CD4-positive, alpha-beta memory T cell (primary cell): ENCODE data around the gene MYO18B. TPM values are rescaled to one million over a fixed set of nuclear protein-coding genes. Genes with fewer than 3 reads are reported as not detected.

ENCODE experiments used
- CTCF ChIA-PET: fragments of 350-600 bp; sonication (Branson Sonifier 250); formaldehyde crosslinking; loops from one replicate; lab custom pipeline; 2021; ENCODE audit warnings: inconsistent platforms; ENCODE audit not compliant: partially characterized antibody; lab: Charles Lee
- POLR2A ChIA-PET: fragments of 350-600 bp; sonication (Branson Sonifier 250); formaldehyde crosslinking; loops from one replicate; lab custom pipeline; 2021; ENCODE audit not compliant: partially characterized antibody; lab: Charles Lee
- DNase-seq, 5 donors: peaks; one replicate each; pipeline versions ENCODE4 v3.0.0 to v3.0.0-alpha.2; 2020 to 2022; ENCODE audit warnings: mixed read lengths in 1 of 5
- H3K27ac ChIP-seq: one replicate; pipeline ENCODE4 v1.7.0; 2013; ENCODE audit warnings: low read depth, low read length
- H3K27me3 ChIP-seq: 2 replicates; pipeline ENCODE4 v1.7.0; 2013; ENCODE audit warnings: mild to moderate bottlenecking, low read length, moderate library complexity; ENCODE audit not compliant: insufficient read depth
- H3K36me3 ChIP-seq: 2 replicates; pipeline ENCODE4 v1.7.0; 2013; ENCODE audit warnings: mild to moderate bottlenecking, low read length, moderate library complexity; ENCODE audit not compliant: insufficient read depth
- H3K4me1 ChIP-seq: 2 replicates; pipeline ENCODE4 v1.7.0; 2013; ENCODE audit warnings: mild to moderate bottlenecking, low read length, moderate library complexity; ENCODE audit not compliant: insufficient read depth
- H3K4me3 ChIP-seq, 2 donors: one replicate each; pipeline ENCODE4 v1.7.0; 2013; ENCODE audit warnings: low read length in 2 of 2, mild to moderate bottlenecking in 1 of 2
- H3K9me3 ChIP-seq, 2 donors: one replicate each; pipeline ENCODE4 v1.7.0; 2013; ENCODE audit warnings: low read length in 2 of 2, control low read depth in 1 of 2; ENCODE audit not compliant: control insufficient read depth in 1 of 2
- H3K27ac Mint-ChIP-seq, 7 donors: one replicate each; pipeline ENCODE4 v1.8.0; 2020 to 2021; ENCODE audit warnings: mixed read lengths in 7 of 7, mild to moderate bottlenecking in 6 of 7, inconsistent platforms in 3 of 7, moderate library complexity in 3 of 7
- H3K27me3 Mint-ChIP-seq, 2 donors: one replicate each; pipeline ENCODE4 v1.8.0; 2020 to 2021; ENCODE audit warnings: mixed read lengths in 2 of 2
- H3K36me3 Mint-ChIP-seq, 2 donors: one replicate each; pipeline ENCODE4 v1.8.0; 2020 to 2021; ENCODE audit warnings: mixed read lengths in 2 of 2, inconsistent platforms in 1 of 2, mild to moderate bottlenecking in 1 of 2
- H3K4me1 Mint-ChIP-seq, 4 donors: one replicate each; pipeline ENCODE4 v1.8.0; 2020 to 2021; ENCODE audit warnings: mixed read lengths in 4 of 4, mild to moderate bottlenecking in 1 of 4
- H3K4me3 Mint-ChIP-seq, 8 donors: one replicate each; pipeline ENCODE4 v1.8.0; 2020 to 2021; ENCODE audit warnings: mixed read lengths in 8 of 8, mild to moderate bottlenecking in 7 of 8, moderate library complexity in 6 of 8, inconsistent platforms in 3 of 8
- H3K9me3 Mint-ChIP-seq, 8 donors: one replicate each; pipeline ENCODE4 v1.8.0; 2020 to 2021; ENCODE audit warnings: mixed read lengths in 8 of 8, mild to moderate bottlenecking in 5 of 8, inconsistent platforms in 3 of 8, moderate library complexity in 1 of 8
- intact Hi-C: fragments of 100-400 bp; cut with micrococcal nuclease; formaldehyde crosslinking; loops from one replicate; pipeline ENCODE4 v1.15.1; 2023
- polyA plus RNA-seq, 2 donors: library from polyadenylated mRNA; unstranded; fragments of 300-500 nt; fragmentation: Illumina TruSeq; gene quantifications; one replicate each; pipeline ENCODE4 v1.2.3, GENCODE V29; 2021
- total RNA-seq, 2 experiments: library from RNA; stranded (reverse); gene quantifications; one replicate each; pipeline ENCODE4 v1.2.3, GENCODE V29; 2021

MYO18B gene
- total and polyA plus RNA-seq, 4 experiments from 2014 or later: 0.02 to 0.26 (median 0.19) TPM; not detected in 1

DNA sequence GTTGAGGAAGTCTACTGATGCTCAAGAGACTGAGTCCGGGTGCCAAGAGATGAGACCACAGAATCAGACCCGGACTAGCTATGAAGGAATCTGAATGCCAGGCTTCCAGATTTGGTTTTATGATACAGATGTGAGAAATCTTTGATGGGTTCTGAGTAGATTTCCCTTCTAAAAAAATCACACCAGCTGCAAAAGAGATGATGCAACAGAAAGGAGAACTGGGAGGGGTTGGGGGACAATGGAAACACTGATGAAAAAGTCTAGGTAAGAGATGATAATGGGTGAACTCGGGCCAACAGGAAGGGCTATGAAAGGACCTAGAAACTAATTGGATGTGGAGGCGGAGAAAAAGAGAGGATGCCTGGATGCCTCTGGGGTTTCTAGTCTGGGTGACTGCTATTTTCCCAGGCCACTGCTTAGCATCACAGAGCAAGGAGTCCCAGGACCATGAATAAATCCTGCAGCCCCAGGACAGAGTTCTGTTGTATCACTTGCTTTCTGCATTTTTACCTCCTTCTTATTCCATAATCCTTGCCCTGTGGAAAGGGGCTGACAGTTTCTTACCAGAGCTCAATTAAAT is 311.8 kb downstream of the MYO18B start:
- Mint-ChIP-seq H3K4me3 (no peak overlapping the region), H3K4me1 (no peaks in the 10 kb centered on the region), H3K9me3 (peaks cover 0 to 3% (median 0%) of the 10 kb centered on the region in 8 donors), H3K27ac (no peak overlapping the region), H3K36me3 (no peaks in the 10 kb centered on the region), H3K27me3 (peaks cover 5 to 8% of the 10 kb centered on the region in 2 donors)
- Histone ChIP-seq H3K27ac (no peak overlapping the region), H3K36me3 (no peaks in the 10 kb centered on the region), H3K9me3 (no peaks in the 10 kb centered on the region), H3K4me3 (no peak overlapping the region), H3K27me3 (no peaks in the 10 kb centered on the region), H3K4me1 (no peaks in the 10 kb centered on the region)
- ChIA-PET CTCF (no interaction called here), POLR2A (no interaction called here)
- intact Hi-C loops: no loop called here
- DNase-seq: no peak

DNA sequence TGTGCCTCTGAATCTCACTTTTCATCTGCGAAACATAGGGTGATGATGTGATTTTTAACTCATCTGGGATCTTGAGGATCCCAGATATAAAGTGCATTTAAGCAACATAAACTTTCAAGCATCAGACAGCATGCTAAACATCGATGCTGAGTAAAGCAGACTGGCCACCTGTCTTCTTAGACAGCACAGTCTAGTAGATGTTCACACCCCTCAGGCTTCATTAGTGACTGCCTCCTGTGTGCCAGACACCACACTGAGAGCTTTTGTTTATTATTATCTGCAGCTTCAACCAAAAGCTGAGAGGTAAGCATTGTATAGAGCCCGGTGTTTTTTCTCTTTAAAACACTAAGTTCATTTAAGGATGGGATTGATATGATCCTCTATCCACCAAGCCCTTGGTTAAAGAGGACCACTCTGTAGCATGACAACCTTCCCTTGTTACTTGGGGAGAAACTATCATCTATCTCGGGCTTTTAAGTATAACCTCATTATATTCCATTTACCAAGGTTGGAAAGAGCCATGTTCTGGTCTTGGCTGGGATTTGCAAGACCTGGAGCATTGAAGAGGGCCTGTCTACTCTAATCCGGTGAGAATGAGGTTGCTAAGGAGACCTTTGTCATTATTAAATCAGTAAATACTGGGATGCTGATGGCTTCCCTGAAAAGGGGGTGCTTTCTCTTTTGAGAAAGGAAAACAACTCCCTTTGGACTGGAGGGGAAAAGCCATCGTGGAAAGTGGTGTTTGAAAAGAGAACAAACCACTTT is 313.0 kb downstream of the MYO18B start:
- Histone ChIP-seq H3K4me1 (no peaks in the 10 kb centered on the region), H3K4me3 (no peak overlapping the region), H3K9me3 (no peaks in the 10 kb centered on the region), H3K27ac (no peak overlapping the region), H3K27me3 (no peaks in the 10 kb centered on the region), H3K36me3 (no peaks in the 10 kb centered on the region)
- Mint-ChIP-seq H3K4me1 (no peaks in the 10 kb centered on the region), H3K27ac (no peak overlapping the region), H3K27me3 (peaks cover 6 to 11% of the 10 kb centered on the region in 2 donors), H3K36me3 (no peaks in the 10 kb centered on the region), H3K9me3 (peaks cover 0 to 3% (median 0%) of the 10 kb centered on the region in 8 donors), H3K4me3 (no peak overlapping the region)
- intact Hi-C loops: no loop called here
- ChIA-PET POLR2A (no interaction called here), CTCF (no interaction called here)
- DNase-seq: no peak

DNA sequence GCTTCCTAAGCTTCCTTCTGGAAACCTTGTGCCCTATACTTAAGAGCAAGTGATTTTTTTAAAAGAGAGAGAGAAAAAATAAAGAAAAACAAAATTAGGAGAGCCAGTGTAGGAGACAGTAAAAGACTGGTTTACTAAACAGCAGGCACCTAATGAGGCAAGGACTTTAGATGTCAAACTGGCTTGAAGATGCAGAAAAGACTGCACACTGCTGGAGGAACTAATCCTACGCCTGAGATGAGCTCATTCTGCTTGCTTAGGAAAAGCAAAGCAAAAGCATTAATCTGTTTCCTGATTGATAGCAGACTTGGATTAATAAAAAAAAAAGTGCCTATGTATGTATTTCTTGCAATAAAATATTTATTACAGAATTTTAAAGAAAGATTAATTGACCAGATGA is 313.7 kb downstream of the MYO18B start:
- no peaks in the 10 kb centered on the region for H3K27me3 ChIP-seq
- DNase-seq: no peak
- H3K9me3 ChIP-seq: no peaks in the 10 kb centered on the region
- Mint-ChIP-seq H3K27me3 (peaks cover 6 to 10% of the 10 kb centered on the region in 2 donors), H3K4me1 (no peaks in the 10 kb centered on the region), H3K4me3 (no peak overlapping the region), H3K9me3 (peaks cover 0 to 3% (median 0%) of the 10 kb centered on the region in 8 donors), H3K27ac (no peak overlapping the region), H3K36me3 (no peaks in the 10 kb centered on the region)
- POLR2A ChIA-PET: no interaction called here
- H3K27ac ChIP-seq: no peak overlapping the region
- intact Hi-C loops: no loop called here
- CTCF ChIA-PET: no interaction called here
- no peaks in the 10 kb centered on the region for H3K4me1 ChIP-seq
- no peaks in the 10 kb centered on the region for H3K36me3 ChIP-seq
- H3K4me3 ChIP-seq: no peak overlapping the region

GRCh38 chr22:26056455-26057200 is 314.6 kb downstream of the MYO18B start:
- intact Hi-C loops: no loop called here
- H3K36me3 Mint-ChIP-seq: no peaks in the 10 kb centered on the region
- H3K4me1 ChIP-seq: no peaks in the 10 kb centered on the region
- H3K4me3 ChIP-seq: no peak overlapping the region
- DNase-seq: no peak
- peaks cover 6 to 7% of the 10 kb centered on the region in 2 donors for H3K27me3 Mint-ChIP-seq
- H3K27ac ChIP-seq: no peak overlapping the region
- POLR2A ChIA-PET: no interaction called here
- H3K27ac Mint-ChIP-seq: no peak overlapping the region
- CTCF ChIA-PET: no interaction called here
- H3K36me3 ChIP-seq: no peaks in the 10 kb centered on the region
- H3K9me3 ChIP-seq: no peaks in the 10 kb centered on the region
- H3K27me3 ChIP-seq: no peaks in the 10 kb centered on the region
- no peaks in the 10 kb centered on the region for H3K4me1 Mint-ChIP-seq
- H3K4me3 Mint-ChIP-seq: no peak overlapping the region
- peaks cover 0 to 1% (median 0%) of the 10 kb centered on the region in 8 donors for H3K9me3 Mint-ChIP-seq

DNA sequence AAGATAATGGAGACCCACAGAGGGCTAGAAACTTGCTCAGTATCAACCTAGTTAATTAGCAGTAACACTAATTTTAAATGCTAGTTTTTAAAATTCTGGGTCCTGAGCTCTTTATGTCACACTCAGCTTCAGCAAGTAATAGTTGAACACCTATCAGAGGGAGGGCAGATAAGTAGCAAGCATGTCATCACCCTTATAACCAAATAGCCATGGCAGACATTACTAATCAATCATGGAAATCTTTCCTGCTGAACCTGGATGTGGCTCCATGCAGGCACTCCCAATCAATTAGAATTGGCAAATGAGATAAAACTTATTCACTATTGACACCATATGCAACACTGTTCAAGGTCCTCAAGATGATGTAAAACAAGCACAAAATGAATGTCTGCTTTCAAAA is 315.7 kb downstream of the MYO18B start:
- H3K4me3 ChIP-seq: no peak overlapping the region
- DNase-seq: no peak
- H3K27ac ChIP-seq: no peak overlapping the region
- H3K36me3 ChIP-seq: no peaks in the 10 kb centered on the region
- H3K9me3 Mint-ChIP-seq: peaks cover 0 to 1% (median 0%) of the 10 kb centered on the region in 8 donors
- H3K27me3 Mint-ChIP-seq: peaks cover 6 to 7% of the 10 kb centered on the region in 2 donors
- ChIA-PET CTCF (no interaction called here), POLR2A (no interaction called here)
- H3K4me3 Mint-ChIP-seq: no peak overlapping the region
- no peak overlapping the region for H3K27ac Mint-ChIP-seq
- H3K9me3 ChIP-seq: no peaks in the 10 kb centered on the region
- no peaks in the 10 kb centered on the region for H3K36me3 Mint-ChIP-seq
- H3K4me1 Mint-ChIP-seq: no peaks in the 10 kb centered on the region
- no peaks in the 10 kb centered on the region for H3K4me1 ChIP-seq
- intact Hi-C loops: no loop called here
- no peaks in the 10 kb centered on the region for H3K27me3 ChIP-seq

DNA sequence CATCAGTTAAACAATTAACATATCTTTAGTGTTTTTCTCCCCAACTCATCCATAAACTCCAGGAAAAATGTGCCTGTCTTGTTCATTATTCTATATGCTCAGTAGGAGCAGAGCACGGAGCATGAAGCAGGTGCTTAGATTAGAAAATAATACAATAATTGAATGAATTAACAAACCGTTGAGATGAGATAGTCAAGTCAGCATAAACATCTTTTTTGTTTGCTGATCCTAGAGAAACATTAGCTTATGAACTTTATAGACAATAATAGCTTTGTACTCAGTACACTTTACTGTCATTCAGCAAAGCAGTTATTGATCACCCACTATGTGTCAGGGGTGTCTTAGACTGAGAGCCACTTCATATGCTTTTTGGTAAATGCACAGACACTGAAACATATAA is 322.1 kb downstream of the MYO18B start:
- Mint-ChIP-seq H3K27ac (no peak overlapping the region), H3K4me3 (no peak overlapping the region), H3K4me1 (no peaks in the 10 kb centered on the region), H3K36me3 (no peaks in the 10 kb centered on the region), H3K27me3 (peaks cover 2 to 3% of the 10 kb centered on the region in 2 donors), H3K9me3 (peaks cover 0 to under 1% (median 0%) of the 10 kb centered on the region in 8 donors)
- ChIA-PET CTCF (no interaction called here), POLR2A (no interaction called here)
- Histone ChIP-seq H3K4me3 (no peak overlapping the region), H3K4me1 (no peaks in the 10 kb centered on the region), H3K9me3 (no peaks in the 10 kb centered on the region), H3K36me3 (no peaks in the 10 kb centered on the region), H3K27ac (no peak overlapping the region), H3K27me3 (no peaks in the 10 kb centered on the region)
- intact Hi-C loops: no loop called here
- no peak for DNase-seq

GRCh38 chr22:26065847-26066246 is 323.9 kb downstream of the MYO18B start:
- Mint-ChIP-seq H3K4me1 (no peaks in the 10 kb centered on the region), H3K36me3 (no peaks in the 10 kb centered on the region), H3K9me3 (peaks cover 0 to 4% (median 0%) of the 10 kb centered on the region in 8 donors), H3K4me3 (no peak overlapping the region), H3K27me3 (peaks cover 2 to 5% of the 10 kb centered on the region in 2 donors), H3K27ac (no peak overlapping the region)
- intact Hi-C loops: no loop called here
- Histone ChIP-seq H3K4me3 (no peak overlapping the region), H3K27ac (no peak overlapping the region), H3K36me3 (no peaks in the 10 kb centered on the region), H3K9me3 (no peaks in the 10 kb centered on the region), H3K4me1 (no peaks in the 10 kb centered on the region), H3K27me3 (no peaks in the 10 kb centered on the region)
- ChIA-PET POLR2A (no interaction called here), CTCF (no interaction called here)
- no peak for DNase-seq
